Activated T-helper 17 cell treated with anti-CD3 and anti-CD28 coated beads, Interleukin-2, amount 50 U/mL, for 72 hours (primary cell): ENCODE data around the gene HDGF. TPM values are rescaled to one million over a fixed set of nuclear protein-coding genes. Genes with fewer than 3 reads are reported as not detected.

Experiments
- ATAC-seq: fragments of 150-1000 bp; cut with Tn5 transposase; replicated peaks from 2 replicates; pipeline ENCODE4 v1.10.0; 2021; ENCODE audit warnings: mild to moderate bottlenecking, moderate library complexity
- H3K27ac Mint-ChIP-seq: one replicate; pipeline ENCODE4 v1.8.0; 2022; ENCODE audit warnings: mixed read lengths
- H3K27me3 Mint-ChIP-seq: one replicate; pipeline ENCODE4 v1.8.0; 2022; ENCODE audit warnings: mixed read lengths
- H3K36me3 Mint-ChIP-seq: one replicate; pipeline ENCODE4 v1.8.0; 2022; ENCODE audit warnings: low read depth, mild to moderate bottlenecking, mixed read lengths
- H3K4me1 Mint-ChIP-seq: one replicate; pipeline ENCODE4 v1.8.0; 2022; ENCODE audit warnings: mixed read lengths
- H3K4me3 Mint-ChIP-seq: one replicate; pipeline ENCODE4 v1.8.0; 2022; ENCODE audit warnings: mild to moderate bottlenecking, mixed read lengths
- H3K9me3 Mint-ChIP-seq: one replicate; pipeline ENCODE4 v1.8.0; 2022; ENCODE audit warnings: mixed read lengths
- total RNA-seq, 2 donors: library from RNA; stranded (reverse); gene quantifications; one replicate each; pipeline ENCODE4 v1.2.3, GENCODE V29; 2022

Gene HDGF
- total RNA-seq, 2 donors from 2014 or later, result 270 to 361 TPM

- ATAC-seq, result no peak
- no peak overlapping the region for H3K4me3 Mint-ChIP-seq
- H3K27ac Mint-ChIP-seq, result no peak overlapping the region
These were observed 4.1 kb upstream of the HDGF start for GRCh38 chr1:156755527-156755950.

DNA sequence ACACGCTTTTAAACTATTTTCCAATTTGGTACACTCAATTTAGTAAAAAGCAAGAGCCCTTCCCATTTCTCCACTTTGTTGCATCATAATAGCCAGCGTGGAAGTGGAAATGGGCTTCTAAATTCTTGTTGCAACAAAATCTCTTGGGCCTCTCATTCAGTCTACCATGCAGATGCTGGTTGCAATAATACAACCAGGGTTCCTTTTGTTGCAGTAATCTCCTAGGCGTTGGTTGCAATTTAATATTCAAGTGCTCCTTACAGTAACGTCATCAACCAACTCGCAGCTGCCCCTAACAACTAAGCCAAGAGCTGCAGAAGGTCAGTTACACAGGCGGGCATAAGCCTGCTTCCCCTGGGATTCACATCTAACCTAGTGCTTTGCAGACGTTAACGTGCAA, 2.7 kb upstream of the HDGF start:
- H3K27ac Mint-ChIP-seq, result no peak overlapping the region
- H3K9me3 Mint-ChIP-seq, result no peaks in the 10 kb centered on the region
- peaks cover 4% of the 10 kb centered on the region for H3K4me1 Mint-ChIP-seq

More at GRCh38 chr1:156755527-156755950, 4.1 kb upstream of the HDGF start:
- peaks cover 4% of the 10 kb centered on the region for H3K4me1 Mint-ChIP-seq
- no peaks in the 10 kb centered on the region for H3K27me3 Mint-ChIP-seq
- no peaks in the 10 kb centered on the region for H3K9me3 Mint-ChIP-seq
- peaks cover 8% of the 10 kb centered on the region for H3K36me3 Mint-ChIP-seq

DNA sequence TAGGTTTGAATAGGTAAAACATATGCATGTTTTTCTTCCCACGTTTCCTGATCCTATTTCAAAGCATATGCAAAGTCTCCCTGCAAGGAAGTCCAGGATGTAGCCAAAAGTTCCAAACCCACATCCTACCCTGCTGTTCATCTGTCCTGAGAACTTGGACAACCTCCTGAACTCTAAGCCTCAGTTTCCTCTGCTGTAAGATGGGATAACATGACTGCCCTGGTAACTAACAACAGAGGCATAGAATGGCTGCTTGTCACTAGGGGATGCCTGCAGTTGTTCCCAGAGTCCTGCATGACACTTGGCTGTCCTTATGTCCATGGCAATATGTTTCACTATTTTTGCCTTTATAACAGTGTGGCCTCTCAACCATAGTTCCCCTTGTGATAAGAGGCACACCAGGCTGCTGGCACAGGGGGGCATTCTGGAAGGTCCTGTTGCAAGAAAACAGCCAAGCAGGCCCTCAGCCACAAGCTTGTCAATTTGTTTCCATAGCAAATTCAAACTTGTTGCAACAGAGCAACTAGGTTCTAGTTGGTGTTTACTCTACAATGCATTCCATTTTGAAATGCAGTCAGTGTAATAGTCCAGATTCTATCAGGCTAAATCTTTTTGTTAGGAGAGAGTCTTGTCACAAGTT, 1.5 kb upstream of the HDGF start:
- H3K4me1 Mint-ChIP-seq, result peaks cover 4% of the 10 kb centered on the region
- no peaks in the 10 kb centered on the region for H3K9me3 Mint-ChIP-seq
- ATAC-seq, result no peak
- H3K27me3 Mint-ChIP-seq, result no peaks in the 10 kb centered on the region
- peak overlapping the region; percentile 14 for H3K27ac Mint-ChIP-seq
- peaks cover 34% of the 10 kb centered on the region for H3K36me3 Mint-ChIP-seq
- peak overlapping the region; percentile 97 for H3K4me3 Mint-ChIP-seq

More for the DNA sequence above, 2.7 kb upstream of the HDGF start:
- no peaks in the 10 kb centered on the region for H3K27me3 Mint-ChIP-seq
- peaks cover 21% of the 10 kb centered on the region for H3K36me3 Mint-ChIP-seq
- ATAC-seq, result no peak
- H3K4me3 Mint-ChIP-seq, result no peak overlapping the region

DNA sequence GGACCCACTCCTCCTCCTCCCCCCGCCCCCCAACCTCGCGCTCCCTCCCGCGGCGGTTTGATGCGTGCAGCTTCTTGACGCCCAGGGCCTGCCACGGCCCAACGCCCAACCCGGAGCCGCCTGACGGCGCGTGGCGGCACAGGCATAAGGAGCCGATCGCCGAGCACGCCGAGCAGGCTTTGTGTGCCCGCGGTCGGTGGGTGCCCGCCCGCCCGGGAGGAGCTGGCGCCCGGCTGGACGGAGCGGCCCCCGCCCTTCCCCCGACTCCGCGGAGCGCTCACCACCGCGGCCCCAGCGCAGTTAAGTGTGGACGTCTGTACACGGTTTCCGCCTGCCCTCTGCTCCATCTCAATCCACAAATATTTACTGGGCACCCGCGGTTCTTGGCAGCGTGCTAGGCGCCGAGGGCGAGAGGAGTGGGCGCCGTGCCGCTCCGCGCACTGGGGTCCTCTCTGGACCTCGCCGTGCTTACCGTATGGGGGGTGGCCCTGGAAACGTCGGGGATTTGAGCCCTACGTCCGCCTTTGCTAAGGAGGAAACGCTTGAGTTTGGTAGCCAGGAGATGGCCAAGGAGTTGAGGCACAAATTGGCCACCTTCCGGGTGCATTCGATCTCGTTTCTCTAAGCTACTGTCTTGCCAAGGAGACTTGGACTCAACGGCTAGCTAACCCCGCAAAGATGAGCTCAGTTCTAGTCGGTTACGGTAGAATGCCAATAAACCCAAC, 444 bp upstream of the HDGF start:
- no peaks in the 10 kb centered on the region for H3K27me3 Mint-ChIP-seq
- ATAC-seq, result peak; percentile 78
- peak overlapping the region; percentile 89 for H3K27ac Mint-ChIP-seq
- H3K9me3 Mint-ChIP-seq, result no peaks in the 10 kb centered on the region
- peaks cover 44% of the 10 kb centered on the region for H3K36me3 Mint-ChIP-seq
- H3K4me1 Mint-ChIP-seq, result peaks cover 4% of the 10 kb centered on the region
- H3K4me3 Mint-ChIP-seq, result peak overlapping the region; percentile 97

- no peaks in the 10 kb centered on the region for H3K27me3 Mint-ChIP-seq
- H3K36me3 Mint-ChIP-seq, result peaks cover 54% of the 10 kb centered on the region
- peak overlapping the region; percentile 97 for H3K4me3 Mint-ChIP-seq
- peaks cover 8% of the 10 kb centered on the region for H3K4me1 Mint-ChIP-seq
- peak; percentile 20 for ATAC-seq
- H3K9me3 Mint-ChIP-seq, result no peaks in the 10 kb centered on the region
- peak overlapping the region; percentile 97 for H3K27ac Mint-ChIP-seq
These were observed 594 bp downstream of the HDGF start for GRCh38 chr1:156750711-156751450.

DNA sequence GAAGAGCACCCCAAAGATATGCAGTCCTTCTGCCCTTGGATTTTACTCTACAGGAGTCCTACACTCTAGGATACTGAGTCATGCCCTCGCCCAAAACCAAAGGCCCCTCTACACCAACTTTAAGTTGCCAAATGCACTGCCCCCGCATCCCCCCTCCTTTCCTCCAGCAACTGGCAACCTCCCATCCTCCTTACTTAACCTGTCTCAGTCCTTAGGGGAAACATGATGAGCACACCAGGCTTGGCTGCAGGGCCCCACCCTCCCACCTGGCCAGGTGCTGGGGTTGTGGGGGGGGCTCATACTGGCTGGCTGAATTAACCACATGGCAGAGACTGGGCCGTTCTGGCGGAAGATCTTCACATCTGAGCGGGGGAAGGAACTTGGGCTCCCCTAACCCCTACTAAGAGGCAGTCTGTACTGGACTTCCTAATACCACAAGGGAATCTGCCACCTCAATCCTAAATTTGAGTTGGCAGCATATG, 1.2 kb downstream of the HDGF start:
- H3K27ac Mint-ChIP-seq, result peak overlapping the region; percentile 97
- peaks cover 15% of the 10 kb centered on the region for H3K4me1 Mint-ChIP-seq
- peak; percentile 38 for ATAC-seq
- no peaks in the 10 kb centered on the region for H3K27me3 Mint-ChIP-seq
- peaks cover 61% of the 10 kb centered on the region for H3K36me3 Mint-ChIP-seq
- peak overlapping the region; percentile 97 for H3K4me3 Mint-ChIP-seq
- no peaks in the 10 kb centered on the region for H3K9me3 Mint-ChIP-seq

DNA sequence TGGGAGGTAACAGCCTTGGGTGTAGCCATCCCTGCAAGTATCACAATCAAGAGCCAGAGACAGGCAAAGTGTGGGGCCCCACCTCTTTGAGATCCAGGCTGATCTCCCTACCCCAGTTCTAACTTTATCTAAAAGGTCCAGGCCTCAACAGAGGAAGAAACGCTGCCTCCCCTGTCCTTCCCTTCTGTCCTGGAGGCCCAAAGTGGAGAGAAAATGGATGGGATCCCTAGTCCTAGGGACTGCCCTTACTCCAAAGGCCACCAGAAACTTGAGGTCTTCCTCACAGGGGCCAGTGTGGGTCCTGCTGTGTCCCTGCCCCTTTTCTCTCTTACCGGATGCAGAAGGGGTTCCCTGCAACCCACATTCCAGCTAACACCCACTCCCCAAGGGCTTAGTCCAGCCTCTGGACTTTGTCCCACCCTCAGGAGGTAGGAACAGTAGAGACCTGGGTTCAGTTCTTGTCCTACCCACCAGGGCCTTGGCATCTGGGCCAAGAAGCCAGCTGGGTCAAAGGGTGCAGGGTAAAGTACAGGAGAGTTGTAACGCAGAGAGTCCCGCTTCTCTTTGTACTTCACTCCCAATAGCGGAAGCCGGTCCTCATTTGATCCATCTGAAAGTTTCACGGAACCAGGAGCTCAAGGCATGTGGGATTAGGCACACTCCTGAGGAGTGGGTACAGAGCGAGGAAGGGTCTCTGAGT, 1.9 kb downstream of the HDGF start:
- H3K27me3 Mint-ChIP-seq, result no peaks in the 10 kb centered on the region
- H3K4me3 Mint-ChIP-seq, result peak overlapping the region; percentile 97
- peaks cover 15% of the 10 kb centered on the region for H3K4me1 Mint-ChIP-seq
- H3K36me3 Mint-ChIP-seq, result peaks cover 67% of the 10 kb centered on the region
- ATAC-seq, result no peak
- H3K27ac Mint-ChIP-seq, result peak overlapping the region; percentile 97
- H3K9me3 Mint-ChIP-seq, result no peaks in the 10 kb centered on the region

- Mint-ChIP-seq H3K36me3 (peaks cover 75% of the 10 kb centered on the region), H3K27me3 (no peaks in the 10 kb centered on the region), H3K27ac (peak overlapping the region; percentile 97), H3K4me1 (peaks cover 20% of the 10 kb centered on the region), H3K4me3 (peak overlapping the region; percentile 97), H3K9me3 (no peaks in the 10 kb centered on the region)
- peak; percentile 30 for ATAC-seq
These were observed 2.6 kb downstream of the HDGF start for GRCh38 chr1:156748670-156749418.

- H3K27ac Mint-ChIP-seq, result peak overlapping the region; percentile 97
- peaks cover 22% of the 10 kb centered on the region for H3K4me1 Mint-ChIP-seq
- peak overlapping the region; percentile 97 for H3K4me3 Mint-ChIP-seq
- no peaks in the 10 kb centered on the region for H3K27me3 Mint-ChIP-seq
- H3K36me3 Mint-ChIP-seq, result peaks cover 83% of the 10 kb centered on the region
- ATAC-seq, result peak; percentile 0
- no peaks in the 10 kb centered on the region for H3K9me3 Mint-ChIP-seq
These were observed 3.5 kb downstream of the HDGF start for GRCh38 chr1:156747742-156748669.

GRCh38 chr1:156746728-156747631, 4.5 kb downstream of the HDGF start:
- H3K4me3 Mint-ChIP-seq, result peak overlapping the region; percentile 97
- ATAC-seq, result no peak
- H3K4me1 Mint-ChIP-seq, result peaks cover 22% of the 10 kb centered on the region
- H3K36me3 Mint-ChIP-seq, result peaks cover 91% of the 10 kb centered on the region
- peak overlapping the region; percentile 97 for H3K27ac Mint-ChIP-seq
- no peaks in the 10 kb centered on the region for H3K27me3 Mint-ChIP-seq
- H3K9me3 Mint-ChIP-seq, result no peaks in the 10 kb centered on the region

DNA sequence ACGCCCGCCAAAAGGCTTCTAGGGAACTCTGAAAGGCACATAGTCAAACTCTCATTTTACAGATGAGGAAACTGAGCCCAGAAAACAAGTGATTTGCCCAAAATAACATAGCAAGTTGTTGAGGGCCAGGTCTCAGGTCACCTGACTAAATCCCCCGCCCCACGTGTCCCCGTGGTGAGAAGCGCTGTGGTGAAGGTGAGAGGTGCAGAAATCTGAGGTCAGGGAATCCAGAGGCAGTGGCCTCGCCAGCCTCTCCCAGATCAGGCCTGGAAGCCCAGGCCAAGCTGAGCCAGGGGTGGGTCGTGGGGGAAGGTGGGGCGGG, 5.1 kb downstream of the HDGF start:
- H3K4me3 Mint-ChIP-seq, result peak overlapping the region; percentile 97
- H3K4me1 Mint-ChIP-seq, result peaks cover 25% of the 10 kb centered on the region
- ATAC-seq, result no peak
- peak overlapping the region; percentile 97 for H3K27ac Mint-ChIP-seq
- no peaks in the 10 kb centered on the region for H3K9me3 Mint-ChIP-seq
- no peaks in the 10 kb centered on the region for H3K27me3 Mint-ChIP-seq
- peaks cover 95% of the 10 kb centered on the region for H3K36me3 Mint-ChIP-seq

GRCh38 chr1:156745881-156746280, 5.6 kb downstream of the HDGF start:
- peak overlapping the region; percentile 97 for H3K4me3 Mint-ChIP-seq
- H3K36me3 Mint-ChIP-seq, result peaks cover 99% of the 10 kb centered on the region
- H3K9me3 Mint-ChIP-seq, result no peaks in the 10 kb centered on the region
- peaks cover 25% of the 10 kb centered on the region for H3K4me1 Mint-ChIP-seq
- peak overlapping the region; percentile 97 for H3K27ac Mint-ChIP-seq
- H3K27me3 Mint-ChIP-seq, result no peaks in the 10 kb centered on the region
- no peak for ATAC-seq
